Subcutaneous adipose tissue (tissue), 4 donors: ENCODE results near the gene WDR1. TPM values are rescaled to one million over a fixed set of nuclear protein-coding genes. Genes with fewer than 3 reads are reported as not detected.

Experiments
- CTCF ChIP-seq: fragments of 450-650 bp; IDR thresholded peaks from one replicate; pipeline ENCODE4 v1.5.1; 2016; ENCODE audit warnings: low read depth, mild to moderate bottlenecking, control low read depth, antibody characterized with exemption, moderate library complexity
- total RNA-seq, 4 donors: library from RNA; depleted of rRNA; stranded (reverse); fragments of >200 nt; gene quantifications; one replicate each; pipeline ENCODE4 v1.1.0, GENCODE V29; 2016

Gene WDR1
- total RNA-seq, 4 donors from 2014 or later, result 81.9 to 122 (median 99.1) TPM

- TF ChIP-seq CTCF, result no peak
Measured at GRCh38 chr4:10056334-10057022, 60.1 kb downstream of the WDR1 start.

DNA sequence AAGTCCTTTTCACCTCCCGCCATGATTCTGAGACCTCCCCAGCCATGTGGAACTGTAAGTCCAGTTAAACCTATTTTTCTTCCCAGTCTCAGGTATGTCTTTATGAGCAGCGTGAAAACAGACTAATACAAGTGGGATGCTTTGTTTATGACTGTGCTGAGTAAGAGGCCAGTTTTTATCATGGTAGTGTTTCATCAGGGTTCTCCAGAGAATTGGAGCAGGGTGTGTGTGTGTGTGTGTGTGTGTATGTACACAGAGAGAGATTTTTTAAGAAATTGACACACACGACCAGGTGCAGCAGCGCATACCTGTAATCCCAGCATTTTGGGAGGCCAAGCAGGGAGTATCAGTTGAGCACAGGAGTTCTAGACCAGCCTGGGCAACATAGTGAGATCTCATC is 60.7 kb downstream of the WDR1 start:
- TF ChIP-seq CTCF, result no peak

- TF ChIP-seq CTCF, result no peak
Measured at GRCh38 chr4:10054571-10055041, 62.0 kb downstream of the WDR1 start.

DNA sequence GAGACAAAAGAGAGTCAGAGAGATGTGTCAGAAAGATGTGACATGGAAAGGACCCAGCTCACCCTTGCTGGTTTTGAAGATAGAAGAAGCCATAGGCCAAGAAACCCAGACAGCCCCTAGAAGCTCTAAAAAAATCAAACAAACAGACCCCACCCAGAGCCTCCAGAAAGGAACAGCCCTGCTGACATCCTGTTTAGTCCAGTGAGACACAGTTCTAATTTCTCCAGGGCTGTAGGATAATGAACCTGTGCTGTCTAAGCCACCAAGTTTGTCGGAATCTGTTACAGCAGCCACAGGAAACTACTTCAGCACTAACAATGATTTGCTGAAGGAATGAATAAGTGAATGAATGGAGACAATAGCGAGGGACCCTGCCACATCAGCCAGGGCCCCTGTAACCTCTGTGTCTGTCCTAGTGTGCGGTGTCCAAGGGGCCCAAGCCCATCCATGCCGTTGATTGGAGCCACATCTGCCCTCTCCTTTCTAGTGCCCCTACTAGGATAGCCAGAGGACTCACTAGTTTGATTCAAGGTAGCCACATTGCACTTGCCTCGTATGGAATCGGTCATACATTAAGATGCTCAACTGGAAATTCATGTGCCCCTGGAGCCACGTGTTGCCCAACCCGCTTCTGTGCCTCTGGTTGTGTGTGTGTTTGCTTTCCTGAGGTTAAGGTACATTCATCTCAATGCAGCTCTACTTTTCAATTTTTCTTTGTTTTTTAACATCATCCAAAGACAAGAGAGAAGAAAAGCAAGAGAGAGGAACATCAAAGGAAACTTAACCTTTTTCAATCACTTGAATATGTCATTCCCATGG is 62.8 kb downstream of the WDR1 start:
- TF ChIP-seq CTCF, result no peak

DNA sequence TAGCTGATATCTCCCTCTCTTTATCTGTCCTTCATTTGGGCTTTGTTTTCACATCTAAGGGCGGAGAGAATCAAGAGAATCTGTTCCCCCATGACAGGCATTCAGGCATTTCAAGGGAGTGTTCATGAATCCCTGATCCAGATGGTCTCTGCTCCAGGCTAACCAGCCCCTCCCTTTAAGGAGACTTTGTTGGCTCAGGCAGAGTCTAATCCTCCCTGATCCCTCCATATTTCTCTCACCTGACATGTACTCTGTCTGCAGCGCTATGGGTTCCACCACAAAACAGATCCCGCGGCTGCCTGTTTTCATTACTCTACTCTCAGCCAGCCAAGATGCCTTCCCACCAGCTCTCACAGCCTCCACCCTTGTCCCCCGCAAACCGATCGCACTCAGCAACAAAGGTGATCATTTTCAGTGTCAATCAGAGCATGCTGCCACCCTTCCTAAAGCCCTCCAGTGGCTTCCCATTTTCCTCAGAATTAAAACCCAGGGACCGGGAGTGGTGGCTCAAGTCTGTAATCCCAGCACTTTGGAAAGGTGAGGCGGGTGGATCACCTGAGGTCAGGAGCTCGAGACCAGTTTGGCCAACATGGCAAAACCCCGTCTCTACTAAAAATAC is 65.0 kb downstream of the WDR1 start:
- TF ChIP-seq CTCF, result no peak

DNA sequence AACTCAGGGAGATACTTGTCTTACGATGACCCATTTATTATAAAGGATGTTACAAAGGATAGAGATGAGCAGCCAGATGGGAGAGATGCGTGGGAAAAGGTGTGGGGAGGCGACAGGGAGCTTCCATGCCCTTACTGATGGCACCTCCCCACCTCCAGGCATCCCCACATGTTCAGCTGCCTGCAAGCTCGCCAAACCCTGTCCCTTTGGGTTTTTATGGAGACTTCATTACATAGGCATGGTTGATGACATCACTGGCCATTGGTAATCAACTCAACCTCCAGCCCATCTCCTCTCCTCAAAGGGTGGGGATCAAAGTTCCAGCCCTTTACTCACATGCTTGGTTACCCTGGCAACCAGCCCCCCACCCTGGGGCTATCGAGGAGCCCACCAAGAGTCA is 65.9 kb downstream of the WDR1 start:
- TF ChIP-seq CTCF, result no peak

DNA sequence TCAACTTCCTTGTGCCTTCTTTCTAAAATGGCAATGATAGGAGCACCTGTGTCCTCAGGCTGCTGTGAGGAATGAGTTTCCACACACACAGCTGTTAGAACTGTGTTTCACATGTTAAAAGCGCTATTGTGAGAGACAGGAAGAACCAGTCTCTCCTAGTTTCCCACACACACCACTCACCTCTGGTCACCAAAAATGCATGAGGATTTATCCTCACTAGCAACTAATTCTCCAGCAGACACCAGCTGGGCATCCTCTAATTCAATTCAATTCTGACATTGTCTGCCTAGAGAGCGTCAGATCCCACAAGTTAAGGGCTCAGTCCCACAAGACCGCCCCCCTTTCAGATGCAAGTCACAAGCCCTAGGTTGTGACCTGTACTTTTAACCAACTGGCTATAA is 66.3 kb downstream of the WDR1 start:
- no peak for TF ChIP-seq CTCF
